Smooth muscle cell (in vitro differentiated cells): ENCODE data around the gene DYNLT4. TPM values are rescaled to one million over a fixed set of nuclear protein-coding genes. Genes with fewer than 3 reads are reported as not detected.

Experiments used
- DNase-seq: peaks from one replicate; lab custom pipeline; 2025; ENCODE audit not compliant: unreplicated experiment; lab: John Stamatoyannopoulos, UW
- H2AFZ ChIP-seq: fragments of 200-600 bp; sonication (generic); 2 replicates; pipeline ENCODE4 v1.6.0; 2016; ENCODE audit warnings: antibody characterized with exemption, low read depth, mild to moderate bottlenecking
- H3F3A ChIP-seq: fragments of 200-600 bp; sonication (generic); 2 replicates; pipeline ENCODE4 v1.6.0; 2017; ENCODE audit warnings: antibody characterized with exemption, low read depth
- H3K27ac ChIP-seq: fragments of 200-600 bp; sonication (generic); 2 replicates; pipeline ENCODE4 v1.5.1; 2016; ENCODE audit warnings: low read depth, mild to moderate bottlenecking
- H3K27me3 ChIP-seq: fragments of 200-600 bp; sonication (generic); 2 replicates; pipeline ENCODE4 v1.6.1; 2016; ENCODE audit warnings: low read depth, mild to moderate bottlenecking
- H3K36me3 ChIP-seq: fragments of 200-600 bp; sonication (generic); 2 replicates; pipeline ENCODE4 v1.5.1; 2016; ENCODE audit warnings: low read depth
- H3K4me1 ChIP-seq: fragments of 200-600 bp; sonication (generic); 2 replicates; pipeline ENCODE4 v1.5.1; 2016; ENCODE audit warnings: low read depth
- H3K4me2 ChIP-seq: fragments of 200-600 bp; sonication (generic); 2 replicates; pipeline ENCODE4 v1.6.0; 2016; ENCODE audit warnings: mild to moderate bottlenecking
- H3K4me3 ChIP-seq: fragments of 200-600 bp; sonication (generic); 2 replicates; pipeline ENCODE4 v1.5.1; 2016; ENCODE audit warnings: mild to moderate bottlenecking
- H3K79me2 ChIP-seq: fragments of 200-600 bp; sonication (generic); 2 replicates; pipeline ENCODE4 v1.6.0; 2016; ENCODE audit warnings: low read depth, mild to moderate bottlenecking
- H3K9ac ChIP-seq: fragments of 200-600 bp; sonication (generic); 2 replicates; pipeline ENCODE4 v1.6.0; 2016; ENCODE audit warnings: low read depth
- H3K9me3 ChIP-seq: fragments of 200-600 bp; sonication (generic); replicated peaks from 2 replicates; pipeline ENCODE4 v1.5.1; 2016; ENCODE audit warnings: low read depth
- H4K20me1 ChIP-seq: fragments of 200-600 bp; sonication (generic); 2 replicates; pipeline ENCODE4 v1.6.0; 2016; ENCODE audit warnings: low read depth
- WGBS: methylation state at CpG from one replicate; pipeline ENCODE4 v1.1.7; 2016; ENCODE audit warnings: low lambda C conversion rate; 5-methylcytosine and 5-hydroxymethylcytosine counted together
- polyA plus RNA-seq: library from polyadenylated mRNA; unstranded; fragments of >200 nt; fragmentation: Nextera tagmentation; extraction: Ambion mirVana; gene quantifications from 2 replicates; pipeline ENCODE4 v1.2.1, GENCODE V29; 2016
- total RNA-seq: library from RNA; depleted of rRNA; stranded (reverse); fragments of >200 nt; gene quantifications from 2 replicates; pipeline ENCODE4 v1.2.3, GENCODE V29; 2014
- TF ChIP-seq, protein P1 (sequence below): fragments of 200-600 bp; sonication (generic); IDR thresholded peaks from 2 replicates; pipeline ENCODE4 v1.5.1; 2017; ENCODE audit warnings: borderline replicate concordance, mild to moderate bottlenecking, antibody characterized with exemption; ENCODE audit not compliant: insufficient read depth, poor library complexity, severe bottlenecking

The DYNLT4 gene
- total and polyA plus RNA-seq, 2 experiments from 2014 or later: 1.6 to 2.0 TPM

- H3K27ac ChIP-seq: no peak overlapping the region
- H3K36me3 ChIP-seq: no peaks in the 10 kb centered on the region
- no peak overlapping the region for H3K9ac ChIP-seq
- no peak for DNase-seq
- no peaks in the 10 kb centered on the region for H3K27me3 ChIP-seq
- no peaks in the 10 kb centered on the region for H3K79me2 ChIP-seq
- TF ChIP-seq, protein P1, sequence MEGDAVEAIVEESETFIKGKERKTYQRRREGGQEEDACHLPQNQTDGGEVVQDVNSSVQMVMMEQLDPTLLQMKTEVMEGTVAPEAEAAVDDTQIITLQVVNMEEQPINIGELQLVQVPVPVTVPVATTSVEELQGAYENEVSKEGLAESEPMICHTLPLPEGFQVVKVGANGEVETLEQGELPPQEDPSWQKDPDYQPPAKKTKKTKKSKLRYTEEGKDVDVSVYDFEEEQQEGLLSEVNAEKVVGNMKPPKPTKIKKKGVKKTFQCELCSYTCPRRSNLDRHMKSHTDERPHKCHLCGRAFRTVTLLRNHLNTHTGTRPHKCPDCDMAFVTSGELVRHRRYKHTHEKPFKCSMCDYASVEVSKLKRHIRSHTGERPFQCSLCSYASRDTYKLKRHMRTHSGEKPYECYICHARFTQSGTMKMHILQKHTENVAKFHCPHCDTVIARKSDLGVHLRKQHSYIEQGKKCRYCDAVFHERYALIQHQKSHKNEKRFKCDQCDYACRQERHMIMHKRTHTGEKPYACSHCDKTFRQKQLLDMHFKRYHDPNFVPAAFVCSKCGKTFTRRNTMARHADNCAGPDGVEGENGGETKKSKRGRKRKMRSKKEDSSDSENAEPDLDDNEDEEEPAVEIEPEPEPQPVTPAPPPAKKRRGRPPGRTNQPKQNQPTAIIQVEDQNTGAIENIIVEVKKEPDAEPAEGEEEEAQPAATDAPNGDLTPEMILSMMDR: no peak
- H3K4me2 ChIP-seq: no peak overlapping the region
- no peaks in the 10 kb centered on the region for H3K4me1 ChIP-seq
- H3K9me3 ChIP-seq: no peaks in the 10 kb centered on the region
- H4K20me1 ChIP-seq: no peaks in the 10 kb centered on the region
- H3F3A ChIP-seq: no peaks in the 10 kb centered on the region
- no peak overlapping the region for H3K4me3 ChIP-seq
- no peak overlapping the region for H2AFZ ChIP-seq
- WGBS: 96% methylated on average over 1 of the region's 1 CpG
These were observed 44.2 kb upstream of the DYNLT4 start for GRCh38 chr1:44851308-44851707.

DNA sequence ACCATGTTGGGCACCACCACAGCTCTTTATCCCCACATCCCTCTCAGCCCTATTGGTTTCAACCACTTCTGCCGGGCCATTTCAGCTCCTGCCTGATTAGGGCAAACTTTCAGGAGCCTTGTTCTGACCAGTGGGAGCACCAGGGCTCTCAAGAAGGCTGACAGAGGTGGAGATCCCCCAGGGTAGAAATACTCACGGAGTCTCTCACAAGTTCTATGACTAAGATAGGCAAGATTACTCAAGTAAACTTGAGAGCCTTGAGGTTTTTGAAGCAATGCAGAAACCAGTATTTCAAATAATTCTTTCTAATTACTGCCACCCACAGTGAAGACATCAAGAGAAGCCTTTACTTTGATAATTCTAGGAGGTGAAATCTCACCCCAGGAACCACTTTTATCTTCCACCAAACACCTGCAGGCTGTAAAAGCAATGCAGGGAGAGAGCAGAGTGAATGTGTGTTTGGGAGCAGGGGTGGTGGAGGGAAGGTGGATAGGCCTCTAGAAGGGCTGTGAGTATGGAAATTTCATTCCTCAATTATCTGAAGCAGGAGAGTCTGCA lies 42.5 kb upstream of the DYNLT4 start:
- Histone ChIP-seq H3K4me2 (no peak overlapping the region), H3K27ac (no peak overlapping the region), H3K36me3 (no peaks in the 10 kb centered on the region), H4K20me1 (no peaks in the 10 kb centered on the region), H3K27me3 (no peaks in the 10 kb centered on the region), H3K4me3 (no peak overlapping the region), H3F3A (no peaks in the 10 kb centered on the region), H2AFZ (no peak overlapping the region), H3K9ac (no peak overlapping the region), H3K79me2 (no peaks in the 10 kb centered on the region), H3K4me1 (no peaks in the 10 kb centered on the region), H3K9me3 (no peaks in the 10 kb centered on the region)
- TF ChIP-seq, protein P1: no peak
- WGBS: 47% methylated on average over 2 of the region's 2 CpGs
- no peak for DNase-seq

DNA sequence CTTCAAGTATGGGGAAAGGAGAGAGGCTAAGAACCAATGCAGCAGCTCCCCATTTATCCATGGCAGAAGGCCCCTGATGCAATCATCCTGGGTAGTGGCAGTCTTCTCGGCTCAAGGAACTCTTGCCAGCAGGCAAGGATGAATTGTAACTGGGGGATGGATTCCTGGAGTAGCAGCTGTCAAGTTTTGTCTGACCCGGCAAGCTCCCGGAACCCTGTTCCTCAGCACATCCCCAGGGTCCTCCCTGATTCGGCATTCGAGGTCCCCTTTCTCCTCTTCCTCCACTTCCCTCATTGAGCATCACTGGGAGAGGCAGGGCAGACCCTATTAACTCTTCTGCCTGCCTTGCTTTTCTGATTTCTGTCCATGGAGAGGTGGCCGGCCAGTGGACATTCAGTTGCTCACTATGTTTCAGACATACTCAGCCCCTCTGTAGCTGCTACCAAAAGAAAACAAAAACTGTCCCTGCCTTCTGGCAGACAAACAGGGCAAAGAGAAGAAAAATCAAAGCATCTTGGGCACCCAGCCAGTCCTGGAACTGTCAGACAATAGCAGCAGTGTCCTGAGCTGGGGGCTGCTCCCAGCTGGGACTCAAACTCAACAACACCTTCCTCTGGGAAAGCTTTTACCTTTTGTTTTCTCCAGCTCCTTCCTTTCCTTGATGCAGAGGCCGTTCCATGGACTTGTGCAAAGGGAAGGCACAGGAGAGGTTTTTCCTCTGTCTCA lies 41.5 kb upstream of the DYNLT4 start:
- no peak for DNase-seq
- Histone ChIP-seq H3K27me3 (no peaks in the 10 kb centered on the region), H3K4me1 (no peaks in the 10 kb centered on the region), H3K4me3 (no peak overlapping the region), H3K9ac (no peak overlapping the region), H3K79me2 (no peaks in the 10 kb centered on the region), H4K20me1 (no peaks in the 10 kb centered on the region), H3K36me3 (no peaks in the 10 kb centered on the region), H2AFZ (no peak overlapping the region), H3F3A (no peaks in the 10 kb centered on the region), H3K4me2 (no peak overlapping the region), H3K9me3 (no peaks in the 10 kb centered on the region), H3K27ac (no peak overlapping the region)
- WGBS: 94% methylated on average over 7 of the region's 7 CpGs
- TF ChIP-seq, protein P1: no peak

DNA sequence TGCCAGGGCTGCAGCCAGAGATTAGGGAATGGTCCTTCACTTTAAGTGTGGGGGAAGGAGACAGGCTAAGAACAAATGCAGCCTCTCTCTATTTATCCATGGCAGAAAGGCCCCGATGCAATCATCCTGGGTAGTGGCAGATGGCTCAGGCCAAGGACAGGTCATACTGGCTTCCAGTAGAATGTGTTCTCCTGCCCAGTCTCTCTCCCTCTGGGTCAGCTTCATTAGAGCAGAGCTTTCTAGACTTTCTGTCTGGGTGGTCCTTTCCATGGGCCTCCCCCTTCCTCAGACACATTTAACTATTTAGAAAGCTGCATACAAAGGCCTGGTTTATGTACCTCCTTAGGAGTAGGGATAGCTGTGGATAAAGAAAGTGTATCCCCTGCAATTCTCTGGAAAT lies 40.7 kb upstream of the DYNLT4 start:
- Histone ChIP-seq H3K9ac (no peak overlapping the region), H3F3A (no peaks in the 10 kb centered on the region), H3K4me1 (no peaks in the 10 kb centered on the region), H3K4me2 (no peak overlapping the region), H3K27me3 (no peaks in the 10 kb centered on the region), H3K27ac (no peak overlapping the region), H3K79me2 (no peaks in the 10 kb centered on the region), H3K36me3 (no peaks in the 10 kb centered on the region), H3K9me3 (no peaks in the 10 kb centered on the region), H4K20me1 (no peaks in the 10 kb centered on the region), H3K4me3 (no peak overlapping the region), H2AFZ (no peak overlapping the region)
- TF ChIP-seq, protein P1: no peak
- DNase-seq: no peak
- 83% methylated on average over 1 of the region's 1 CpG for WGBS
